NCI-H510A (cell line): ENCODE measurements around the gene FGL2.
"Not testable (repeated sequence)": the region's sequence is repeated elsewhere in the genome, so short reads cannot be mapped to it uniquely, and the experiment has no call there.

ENCODE experiments used
- DNase-seq: peaks from one replicate; lab custom pipeline; 2025; lab: John Stamatoyannopoulos, UW

FGL2 gene

GRCh38 chr7:77199013-77199966 lies at the start of gene FGL2:
Gene FGL2 (minus strand): TSS chr7:77199819. CDS start chr7:77199793, 26 bp downstream.
- DNase-seq: no peak

GRCh38 chr7:77248154-77248553 lies 48.5 kb upstream of the FGL2 start:
- DNase-seq: no peak

- DNase-seq: peak; percentile 20
Observed at GRCh38 chr7:77247206-77247850, 47.7 kb upstream of the FGL2 start.

- no peak for DNase-seq
Observed at GRCh38 chr7:77246026-77246640, 46.5 kb upstream of the FGL2 start.

- DNase-seq: no peak
Observed at GRCh38 chr7:77245015-77245755, 45.6 kb upstream of the FGL2 start.

GRCh38 chr7:77244222-77244934 lies 44.8 kb upstream of the FGL2 start:
- DNase-seq: no peak

- no peak for DNase-seq
Observed at GRCh38 chr7:77242554-77242953, 42.9 kb upstream of the FGL2 start.

GRCh38 chr7:77242068-77242467 lies 42.4 kb upstream of the FGL2 start:
- no peak for DNase-seq

- no peak for DNase-seq
Observed at GRCh38 chr7:77239471-77239870, 39.9 kb upstream of the FGL2 start.

GRCh38 chr7:77238703-77239136 lies 39.1 kb upstream of the FGL2 start:
- DNase-seq: no peak

GRCh38 chr7:77235276-77235675 lies 35.7 kb upstream of the FGL2 start:
- DNase-seq: no peak

- no peak for DNase-seq
Observed at GRCh38 chr7:77232467-77232866, 32.8 kb upstream of the FGL2 start.

GRCh38 chr7:77228795-77229194 lies 29.2 kb upstream of the FGL2 start:
- DNase-seq: not testable (repeated sequence)

- DNase-seq: no peak
Observed at GRCh38 chr7:77226357-77226839, 26.8 kb upstream of the FGL2 start.

- DNase-seq: no peak
Observed at GRCh38 chr7:77223261-77223660, 23.6 kb upstream of the FGL2 start.

GRCh38 chr7:77222819-77223218 lies 23.2 kb upstream of the FGL2 start:
- no peak for DNase-seq

GRCh38 chr7:77222065-77222464 lies 22.4 kb upstream of the FGL2 start:
- no peak for DNase-seq

- not testable (repeated sequence) for DNase-seq
Observed at GRCh38 chr7:77219701-77220331, 20.2 kb upstream of the FGL2 start.

- no peak for DNase-seq
Observed at GRCh38 chr7:77217474-77218185, 18.0 kb upstream of the FGL2 start.
